Peyer's patch (tissue), 4 donors: ENCODE measurements around the gene EXTL1.

Experiments
- CTCF ChIP-seq, 6 experiments: fragments of 450-650 bp in 4 of 6; fragments of 200-600 bp in 2 of 6; sonication (generic) in 1 of 6; IDR thresholded peaks; one replicate each; pipeline ENCODE4 v1.5.1; 2017 to 2019; ENCODE audit warnings: antibody characterized with exemption in 6 of 6, mild to moderate bottlenecking in 3 of 6, moderate library complexity in 1 of 6
- POLR2A ChIP-seq, 2 donors: fragments of 450-650 bp; IDR thresholded peaks; one replicate each; pipeline ENCODE4 v1.5.1; 2017; ENCODE audit warnings: antibody characterized with exemption in 2 of 2, mild to moderate bottlenecking in 2 of 2, moderate library complexity in 2 of 2

GRCh38 chr1:26014179-26014578, 7.4 kb upstream of the EXTL1 start:
- TF ChIP-seq CTCF (IDR thresholded peaks at IDR 0.05) (no peak), POLR2A (IDR thresholded peaks at IDR 0.05) (no peak)
